Nucleus accumbens (tissue), 56 donors: ENCODE measurements around the gene ATP12A.

Source experiments
- DNase-seq, 56 donors: peaks; one replicate each; lab custom pipeline; 2025; lab: John Stamatoyannopoulos, UW

The ATP12A gene

DNA sequence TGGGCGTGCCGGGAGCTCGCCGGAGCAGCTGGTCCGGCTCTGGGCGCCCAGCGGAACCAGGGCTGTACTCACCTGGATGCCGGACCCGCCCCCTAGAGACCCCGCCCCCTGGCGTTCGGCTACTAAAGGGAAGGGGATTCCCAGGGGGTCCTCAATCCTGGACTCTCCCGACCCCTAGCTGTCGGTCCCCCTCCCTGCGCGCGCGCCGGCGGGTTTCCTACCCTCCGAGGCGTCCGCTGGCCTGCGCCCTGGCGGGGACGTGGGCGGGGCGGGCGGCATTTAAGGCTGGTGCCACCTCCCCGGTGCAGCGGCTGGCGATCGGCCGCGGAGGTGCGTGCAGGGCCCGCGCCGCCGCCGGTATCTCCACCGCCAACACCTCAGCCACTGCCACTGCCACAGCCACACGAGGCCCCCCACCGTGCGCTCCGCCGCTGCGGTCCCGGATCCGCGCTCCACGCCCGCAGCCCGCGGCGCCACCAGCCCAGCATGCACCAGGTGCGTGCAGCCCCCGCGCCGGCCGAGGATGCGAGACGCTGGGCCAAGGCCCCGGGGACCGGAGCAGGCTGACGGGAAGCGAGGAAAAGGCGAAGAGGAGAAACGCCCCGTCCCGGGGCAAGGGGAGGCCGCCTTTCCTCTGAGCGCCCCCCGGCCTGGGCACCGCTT is at the start of gene ATP12A:
Gene ATP12A (plus strand): TSS at position 151 of the 663 bp plus-strand sequence. CDS start 336 bp downstream, at position 487.
- DNase-seq, result peak in 1 of 56 donors; percentile 33

- DNase-seq, result no peak
Observed at GRCh38 chr13:24630851-24631620, 49.2 kb upstream of the ATP12A start.

DNA sequence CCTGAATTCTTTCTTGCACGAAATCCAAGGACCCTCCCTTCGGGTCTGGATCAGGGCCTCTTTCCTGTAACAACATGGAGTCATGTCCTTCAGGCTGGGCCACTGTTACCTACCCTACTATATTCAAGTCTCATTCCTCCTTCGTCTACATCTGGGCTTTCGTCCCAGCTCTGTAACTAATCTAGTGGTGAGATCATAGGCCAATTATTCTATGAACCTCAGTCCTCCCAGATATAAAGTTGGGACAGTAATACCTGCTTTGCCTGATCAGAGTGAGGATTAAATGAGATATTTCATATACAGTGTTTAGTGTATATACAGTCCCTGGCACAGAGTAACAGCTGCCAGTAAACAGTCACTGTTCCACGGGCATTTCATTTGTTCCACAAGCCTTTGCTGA is 48.3 kb upstream of the ATP12A start:
- DNase-seq, result no peak

DNA sequence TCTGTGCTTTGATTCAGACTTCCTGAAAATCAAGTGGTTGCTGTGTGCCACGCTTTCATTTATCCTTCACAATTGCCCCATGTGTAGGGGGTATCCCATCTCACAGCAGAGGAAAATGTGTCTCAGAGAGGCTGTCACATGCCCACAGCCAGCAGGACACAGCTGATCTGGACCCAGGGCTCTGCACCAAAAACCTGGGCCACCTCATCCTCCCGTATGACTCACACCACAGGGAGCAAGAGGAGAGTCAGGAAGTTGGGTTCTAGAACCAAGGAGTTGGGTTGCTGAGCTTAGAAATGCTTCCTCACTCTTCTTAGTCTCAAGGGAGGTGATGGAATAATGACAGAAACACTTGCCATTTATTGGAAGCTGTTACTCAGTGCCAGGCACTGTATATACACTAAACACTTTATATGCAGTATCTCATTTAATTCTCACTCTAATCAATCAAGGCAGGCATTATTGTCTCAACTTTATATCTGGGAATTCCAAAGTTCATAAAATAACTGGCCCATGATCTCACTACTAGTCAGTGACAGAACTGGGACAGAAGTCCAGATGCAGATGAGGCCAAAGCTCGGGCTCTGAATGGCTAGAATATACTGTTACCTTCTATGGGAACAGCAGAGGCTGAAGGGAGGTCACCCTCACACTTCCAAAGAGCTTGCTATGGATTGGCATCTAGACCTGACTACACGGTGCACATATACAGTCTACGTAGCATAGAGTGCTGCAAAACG is 47.7 kb upstream of the ATP12A start:
- no peak for DNase-seq

DNA sequence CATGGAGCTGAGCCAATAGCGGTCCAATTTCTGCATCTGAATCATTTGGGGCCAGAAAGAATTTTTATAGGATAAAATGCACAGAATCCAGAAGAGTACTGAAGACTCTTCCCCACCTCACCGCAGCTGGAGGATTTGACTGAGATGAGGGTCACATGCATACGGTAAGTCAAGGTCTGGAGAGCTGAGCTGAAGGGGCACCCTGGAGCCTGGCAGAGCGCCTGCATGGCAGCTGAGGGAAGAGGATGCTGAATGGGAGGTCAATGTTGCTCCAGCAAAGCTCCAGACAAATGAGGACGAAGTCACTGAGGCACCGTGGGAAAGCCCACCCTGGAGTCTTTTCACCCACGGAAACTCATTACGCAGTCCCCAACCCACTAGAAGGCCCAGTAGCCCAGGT is 43.4 kb upstream of the ATP12A start:
- DNase-seq, result no peak

- DNase-seq, result no peak
Observed at GRCh38 chr13:24638096-24638495, 42.1 kb upstream of the ATP12A start.

DNA sequence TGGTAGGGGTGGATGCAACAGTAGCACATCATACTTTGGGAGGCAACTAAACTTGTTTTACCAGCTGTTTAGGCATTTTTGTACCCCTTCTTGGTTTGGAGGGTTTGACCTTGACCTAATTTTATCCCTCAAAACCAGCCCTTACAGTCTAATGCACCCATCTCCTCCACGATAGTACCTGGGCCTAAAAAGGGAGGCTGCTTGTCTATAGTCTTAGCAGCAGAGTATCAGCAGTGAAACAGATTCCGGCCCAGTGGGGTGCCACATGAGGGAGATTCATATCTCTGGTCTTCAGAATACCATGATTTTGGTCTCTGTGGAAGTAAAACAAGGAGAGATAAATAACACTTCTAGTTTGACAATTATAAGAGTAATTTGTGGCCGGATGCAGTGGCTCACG is 39.5 kb upstream of the ATP12A start:
- no peak for DNase-seq

DNA sequence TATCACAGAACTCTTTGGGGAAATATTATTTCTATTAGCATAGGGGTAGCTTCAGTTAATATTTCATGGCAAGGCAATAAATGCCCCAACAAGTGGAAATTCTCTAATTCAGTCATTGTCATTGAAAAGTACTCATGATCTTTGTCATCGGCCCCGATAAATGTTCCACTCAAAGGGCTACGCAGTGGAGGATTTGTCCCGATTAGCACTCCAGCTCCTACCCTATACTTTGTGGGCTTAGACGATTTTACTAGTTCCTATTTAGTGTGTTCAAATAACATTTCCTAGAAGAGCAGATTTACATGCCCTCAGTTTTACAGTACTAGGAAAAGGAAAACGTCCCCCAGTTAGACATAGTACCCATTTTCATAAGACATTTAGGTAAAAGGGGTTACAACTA is 38.0 kb upstream of the ATP12A start:
- no peak for DNase-seq

DNA sequence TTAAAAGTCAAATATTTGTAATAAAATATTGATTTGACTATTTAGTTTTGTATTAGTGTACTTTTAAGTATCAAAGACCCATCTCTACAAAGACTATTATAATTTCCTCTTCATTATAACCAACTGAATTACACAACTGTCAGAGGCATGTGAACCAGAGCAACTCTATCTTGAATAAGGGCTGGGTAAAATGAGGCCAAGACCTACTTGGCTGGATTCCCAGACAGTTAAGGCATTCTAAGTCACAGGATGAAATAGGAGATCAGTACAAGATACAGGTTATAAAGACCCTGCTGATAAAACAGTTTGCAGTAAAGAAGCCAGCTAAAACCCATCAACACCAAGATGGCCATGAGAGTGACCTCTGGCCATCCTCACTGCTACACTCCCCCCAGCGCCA is 36.2 kb upstream of the ATP12A start:
- no peak for DNase-seq

DNA sequence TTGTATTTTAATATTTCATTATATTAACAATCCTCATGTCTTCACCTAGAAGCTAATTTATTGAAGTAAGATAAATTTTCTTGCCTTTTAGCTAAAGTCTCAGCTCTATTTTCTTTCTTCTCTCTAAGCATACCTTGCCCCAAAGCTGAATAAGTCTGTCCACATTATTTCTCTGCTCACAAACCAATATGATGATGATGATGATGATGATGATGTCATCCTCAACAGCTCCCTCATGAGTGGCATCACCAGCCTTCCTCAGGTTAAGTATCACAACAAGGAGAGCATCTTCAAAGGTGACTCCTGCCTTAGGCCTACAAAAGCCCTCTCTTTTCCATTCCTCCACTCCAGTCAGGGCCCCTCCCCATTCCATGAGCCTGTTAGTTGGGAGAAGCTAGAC is 31.9 kb upstream of the ATP12A start:
- DNase-seq, result no peak

- no peak for DNase-seq
Observed at GRCh38 chr13:24648983-24649687, 31.1 kb upstream of the ATP12A start.

GRCh38 chr13:24649688-24650043 is 30.5 kb upstream of the ATP12A start:
- no peak for DNase-seq

DNA sequence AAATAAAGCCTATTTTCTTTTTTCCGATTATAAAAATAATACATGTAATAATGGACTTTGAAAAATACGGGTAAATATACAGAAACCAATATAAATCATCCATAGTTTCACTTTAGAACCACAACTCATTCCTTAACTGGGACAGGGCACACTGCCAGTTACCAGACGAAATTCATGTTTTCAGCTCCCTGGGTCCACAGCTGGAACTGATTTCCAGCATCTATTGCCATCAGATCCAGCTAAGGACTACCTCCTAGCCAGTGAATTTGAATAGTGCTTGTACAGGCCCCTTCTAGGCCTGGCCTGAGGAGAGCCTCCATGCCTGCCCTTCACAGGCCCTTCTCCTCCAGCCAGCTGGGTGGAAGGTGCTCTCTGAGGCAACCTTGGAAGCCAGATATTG is 30.0 kb upstream of the ATP12A start:
- DNase-seq, result no peak

DNA sequence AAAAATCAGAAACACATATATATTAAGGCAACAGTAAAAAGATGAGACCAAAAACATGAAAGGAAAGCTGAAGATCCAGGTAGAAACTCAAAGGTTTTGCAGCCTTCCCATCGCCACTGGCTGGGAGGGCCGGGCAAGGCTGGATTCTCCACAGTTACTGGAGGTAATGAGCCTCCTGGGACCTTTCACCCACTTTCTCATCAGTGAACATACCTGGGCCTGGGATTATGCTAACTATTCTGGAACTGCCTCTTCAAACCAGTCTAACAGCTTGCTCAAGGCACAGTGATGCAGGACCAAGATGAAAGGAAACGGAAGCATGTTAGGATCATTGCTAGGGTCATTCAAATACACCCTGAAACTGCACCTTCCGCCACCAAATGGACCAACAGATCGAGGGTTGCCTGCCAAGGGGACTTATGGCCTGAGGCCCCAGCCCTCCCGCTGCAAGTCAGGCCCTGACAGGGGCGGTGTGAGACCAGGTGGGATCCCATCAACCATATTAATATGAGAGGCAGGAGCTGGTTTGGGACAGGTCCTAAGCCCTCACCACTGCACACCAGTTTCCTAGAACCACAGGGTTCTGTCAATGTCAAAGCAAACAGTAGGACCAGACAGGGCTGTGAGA is 28.4 kb upstream of the ATP12A start:
- DNase-seq, result no peak

GRCh38 chr13:24652359-24652758 is 27.8 kb upstream of the ATP12A start:
- no peak for DNase-seq

DNA sequence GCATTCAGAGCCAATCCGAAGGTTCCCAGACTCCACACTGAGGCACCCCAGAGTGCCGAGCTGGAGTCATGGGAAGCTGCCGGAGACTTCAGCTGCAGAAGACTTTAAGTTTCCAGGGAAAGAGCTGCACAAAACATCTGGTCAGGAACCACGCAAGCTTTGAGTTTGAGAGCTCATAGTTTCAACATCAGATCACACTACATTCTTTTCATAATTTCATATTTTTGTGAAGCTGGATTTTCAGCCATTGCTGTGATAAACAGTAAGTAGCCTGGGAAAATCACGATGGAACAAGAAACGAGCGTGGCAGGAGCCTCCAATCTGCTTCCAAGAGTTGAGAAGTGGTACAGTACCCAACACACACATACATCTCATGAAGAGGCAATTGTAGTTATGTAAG is 25.5 kb upstream of the ATP12A start:
- no peak for DNase-seq

GRCh38 chr13:24659239-24659638 is 21.0 kb upstream of the ATP12A start:
- DNase-seq, result no peak

DNA sequence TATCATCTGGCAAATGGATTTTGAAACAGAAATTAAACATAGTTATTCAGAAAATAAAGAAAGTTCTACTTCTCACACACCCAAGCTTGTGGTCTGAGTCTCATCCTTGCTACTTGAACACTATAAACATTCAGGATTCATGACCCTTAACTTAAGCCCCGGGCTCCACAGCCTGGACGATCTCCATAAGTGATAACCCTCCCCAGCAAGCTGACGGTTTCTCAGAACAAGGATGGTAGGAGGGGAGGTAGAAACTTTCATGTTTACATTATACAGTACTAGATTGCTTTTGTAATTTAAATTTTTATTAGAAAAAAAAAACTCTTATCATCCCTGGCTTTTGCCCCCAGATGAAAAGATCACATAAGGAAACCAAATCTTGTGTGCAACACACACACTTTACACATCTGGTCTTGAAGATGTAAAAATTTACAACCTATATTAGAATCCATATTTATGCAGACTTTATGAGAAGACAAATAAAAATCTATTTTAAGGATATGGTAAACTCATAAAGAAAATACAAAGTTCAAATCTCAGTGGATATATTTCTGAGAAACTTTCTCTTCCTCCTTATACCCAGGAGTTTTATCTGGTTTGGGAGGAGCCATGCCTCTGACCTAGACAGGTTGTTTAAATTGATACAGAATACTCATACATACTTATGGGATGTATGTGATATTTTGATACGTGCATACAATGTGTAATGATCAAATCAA is 20.0 kb upstream of the ATP12A start:
- no peak for DNase-seq

- DNase-seq, result no peak
Observed at GRCh38 chr13:24661713-24662112, 18.5 kb upstream of the ATP12A start.
